PC-9 (cell line): ENCODE measurements around the gene CAMTA1.

Source experiments
- EZH2 ChIP-seq: fragments of 200-600 bp; sonication (generic); IDR thresholded peaks from 2 replicates; pipeline ENCODE4 v1.8.0; 2017; ENCODE audit warnings: antibody characterized with exemption, low read depth
- TF ChIP-seq, protein P1 (sequence below): fragments of 200-600 bp; sonication (generic); conservative IDR thresholded peaks from 2 replicates; pipeline ENCODE4 v1.6.1; 2017; ENCODE audit warnings: mixed run types, antibody characterized with exemption, mild to moderate bottlenecking, moderate library complexity

DNA sequence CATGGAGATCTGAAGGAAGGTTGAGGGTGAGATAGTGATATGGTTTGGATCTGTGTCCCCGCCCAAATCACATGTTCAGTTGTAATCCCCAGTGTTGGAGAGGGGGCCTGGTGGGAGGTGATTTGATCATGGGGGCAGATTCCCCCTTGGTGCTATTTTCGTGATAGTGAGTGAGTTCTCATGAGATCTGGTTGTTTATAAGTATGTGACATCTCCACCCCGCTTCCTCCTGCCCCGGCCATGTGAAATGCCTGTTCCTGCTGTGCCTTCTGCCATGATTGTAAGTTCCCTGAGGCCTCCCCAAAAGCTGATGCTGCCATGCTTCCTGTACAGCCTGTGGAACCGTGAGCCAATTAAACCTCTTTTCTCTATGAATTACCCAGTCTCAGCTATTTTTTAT, 533.9 kb downstream of the CAMTA1 start:
- TF ChIP-seq, protein P1, sequence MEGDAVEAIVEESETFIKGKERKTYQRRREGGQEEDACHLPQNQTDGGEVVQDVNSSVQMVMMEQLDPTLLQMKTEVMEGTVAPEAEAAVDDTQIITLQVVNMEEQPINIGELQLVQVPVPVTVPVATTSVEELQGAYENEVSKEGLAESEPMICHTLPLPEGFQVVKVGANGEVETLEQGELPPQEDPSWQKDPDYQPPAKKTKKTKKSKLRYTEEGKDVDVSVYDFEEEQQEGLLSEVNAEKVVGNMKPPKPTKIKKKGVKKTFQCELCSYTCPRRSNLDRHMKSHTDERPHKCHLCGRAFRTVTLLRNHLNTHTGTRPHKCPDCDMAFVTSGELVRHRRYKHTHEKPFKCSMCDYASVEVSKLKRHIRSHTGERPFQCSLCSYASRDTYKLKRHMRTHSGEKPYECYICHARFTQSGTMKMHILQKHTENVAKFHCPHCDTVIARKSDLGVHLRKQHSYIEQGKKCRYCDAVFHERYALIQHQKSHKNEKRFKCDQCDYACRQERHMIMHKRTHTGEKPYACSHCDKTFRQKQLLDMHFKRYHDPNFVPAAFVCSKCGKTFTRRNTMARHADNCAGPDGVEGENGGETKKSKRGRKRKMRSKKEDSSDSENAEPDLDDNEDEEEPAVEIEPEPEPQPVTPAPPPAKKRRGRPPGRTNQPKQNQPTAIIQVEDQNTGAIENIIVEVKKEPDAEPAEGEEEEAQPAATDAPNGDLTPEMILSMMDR = no peak
- TF ChIP-seq EZH2 = no peak
